ENCODE data around the gene HAVCR2.

Gene HAVCR2

DNA sequence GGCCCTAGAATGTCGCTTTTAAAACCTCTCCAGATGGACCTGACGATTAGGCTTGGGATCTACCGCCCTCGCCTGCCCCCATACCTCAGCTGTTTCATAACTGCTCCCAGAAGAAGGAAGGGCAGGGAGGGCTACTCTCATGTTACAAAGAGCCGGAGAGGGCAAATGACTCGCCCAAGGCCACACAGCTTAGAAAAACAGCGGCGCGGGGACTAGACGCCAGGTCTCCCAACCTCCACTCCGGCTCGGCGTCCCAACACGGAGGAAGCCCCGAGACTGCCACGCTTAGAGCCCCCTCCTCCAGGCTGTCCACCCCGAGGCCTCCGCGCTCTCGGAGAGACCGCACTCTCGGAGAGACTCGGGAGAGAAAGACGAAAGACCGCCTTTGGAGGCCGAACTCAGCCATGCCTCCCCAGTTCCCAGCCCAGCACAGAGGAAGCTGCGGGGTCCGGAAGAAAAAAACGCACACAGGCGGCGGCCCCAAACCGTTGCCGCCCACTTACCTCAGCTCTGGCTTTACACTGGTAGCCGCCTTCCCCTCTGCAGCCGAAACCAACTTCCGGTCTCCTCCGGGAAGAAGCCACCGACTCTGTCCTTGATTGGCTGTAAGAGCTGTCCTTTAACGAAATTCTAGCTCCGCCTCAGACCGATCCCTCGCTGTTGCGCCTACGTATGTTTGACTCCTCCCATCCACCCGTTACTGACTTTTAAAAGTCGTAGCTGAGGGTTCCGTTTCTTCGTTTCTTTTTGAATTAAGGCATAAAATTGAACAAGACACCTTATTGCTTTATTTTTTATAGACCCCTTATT lies 33.7 kb upstream of the HAVCR2 start, which contains the start of gene MED7 (continued):
- TF ChIP-seq, protein P1, sequence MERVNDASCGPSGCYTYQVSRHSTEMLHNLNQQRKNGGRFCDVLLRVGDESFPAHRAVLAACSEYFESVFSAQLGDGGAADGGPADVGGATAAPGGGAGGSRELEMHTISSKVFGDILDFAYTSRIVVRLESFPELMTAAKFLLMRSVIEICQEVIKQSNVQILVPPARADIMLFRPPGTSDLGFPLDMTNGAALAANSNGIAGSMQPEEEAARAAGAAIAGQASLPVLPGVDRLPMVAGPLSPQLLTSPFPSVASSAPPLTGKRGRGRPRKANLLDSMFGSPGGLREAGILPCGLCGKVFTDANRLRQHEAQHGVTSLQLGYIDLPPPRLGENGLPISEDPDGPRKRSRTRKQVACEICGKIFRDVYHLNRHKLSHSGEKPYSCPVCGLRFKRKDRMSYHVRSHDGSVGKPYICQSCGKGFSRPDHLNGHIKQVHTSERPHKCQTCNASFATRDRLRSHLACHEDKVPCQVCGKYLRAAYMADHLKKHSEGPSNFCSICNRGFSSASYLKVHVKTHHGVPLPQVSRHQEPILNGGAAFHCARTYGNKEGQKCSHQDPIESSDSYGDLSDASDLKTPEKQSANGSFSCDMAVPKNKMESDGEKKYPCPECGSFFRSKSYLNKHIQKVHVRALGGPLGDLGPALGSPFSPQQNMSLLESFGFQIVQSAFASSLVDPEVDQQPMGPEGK (tag by site-specific recombination; IDR thresholded peaks at IDR 0.05), result peak; percentile 14; the same call in 1 of the 2 replicates
- TF ChIP-seq, protein P2, sequence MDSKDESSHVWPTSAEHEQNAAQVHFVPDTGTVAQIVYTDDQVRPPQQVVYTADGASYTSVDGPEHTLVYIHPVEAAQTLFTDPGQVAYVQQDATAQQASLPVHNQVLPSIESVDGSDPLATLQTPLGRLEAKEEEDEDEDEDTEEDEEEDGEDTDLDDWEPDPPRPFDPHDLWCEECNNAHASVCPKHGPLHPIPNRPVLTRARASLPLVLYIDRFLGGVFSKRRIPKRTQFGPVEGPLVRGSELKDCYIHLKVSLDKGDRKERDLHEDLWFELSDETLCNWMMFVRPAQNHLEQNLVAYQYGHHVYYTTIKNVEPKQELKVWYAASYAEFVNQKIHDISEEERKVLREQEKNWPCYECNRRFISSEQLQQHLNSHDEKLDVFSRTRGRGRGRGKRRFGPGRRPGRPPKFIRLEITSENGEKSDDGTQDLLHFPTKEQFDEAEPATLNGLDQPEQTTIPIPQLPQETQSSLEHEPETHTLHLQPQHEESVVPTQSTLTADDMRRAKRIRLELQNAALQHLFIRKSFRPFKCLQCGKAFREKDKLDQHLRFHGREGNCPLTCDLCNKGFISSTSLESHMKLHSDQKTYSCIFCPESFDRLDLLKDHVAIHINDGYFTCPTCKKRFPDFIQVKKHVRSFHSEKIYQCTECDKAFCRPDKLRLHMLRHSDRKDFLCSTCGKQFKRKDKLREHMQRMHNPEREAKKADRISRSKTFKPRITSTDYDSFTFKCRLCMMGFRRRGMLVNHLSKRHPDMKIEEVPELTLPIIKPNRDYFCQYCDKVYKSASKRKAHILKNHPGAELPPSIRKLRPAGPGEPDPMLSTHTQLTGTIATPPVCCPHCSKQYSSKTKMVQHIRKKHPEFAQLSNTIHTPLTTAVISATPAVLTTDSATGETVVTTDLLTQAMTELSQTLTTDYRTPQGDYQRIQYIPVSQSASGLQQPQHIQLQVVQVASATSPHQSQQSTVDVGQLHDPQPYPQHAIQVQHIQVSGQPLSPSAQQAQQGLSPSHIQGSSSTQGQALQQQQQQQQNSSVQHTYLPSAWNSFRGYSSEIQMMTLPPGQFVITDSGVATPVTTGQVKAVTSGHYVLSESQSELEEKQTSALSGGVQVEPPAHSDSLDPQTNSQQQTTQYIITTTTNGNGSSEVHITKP (tag by site-specific recombination; IDR thresholded peaks at IDR 0.05), result no peak
- TF ChIP-seq SCRT2 (tag by site-specific recombination; IDR thresholded peaks at IDR 0.05), result peak; percentile 77
- TF ChIP-seq, protein P3, sequence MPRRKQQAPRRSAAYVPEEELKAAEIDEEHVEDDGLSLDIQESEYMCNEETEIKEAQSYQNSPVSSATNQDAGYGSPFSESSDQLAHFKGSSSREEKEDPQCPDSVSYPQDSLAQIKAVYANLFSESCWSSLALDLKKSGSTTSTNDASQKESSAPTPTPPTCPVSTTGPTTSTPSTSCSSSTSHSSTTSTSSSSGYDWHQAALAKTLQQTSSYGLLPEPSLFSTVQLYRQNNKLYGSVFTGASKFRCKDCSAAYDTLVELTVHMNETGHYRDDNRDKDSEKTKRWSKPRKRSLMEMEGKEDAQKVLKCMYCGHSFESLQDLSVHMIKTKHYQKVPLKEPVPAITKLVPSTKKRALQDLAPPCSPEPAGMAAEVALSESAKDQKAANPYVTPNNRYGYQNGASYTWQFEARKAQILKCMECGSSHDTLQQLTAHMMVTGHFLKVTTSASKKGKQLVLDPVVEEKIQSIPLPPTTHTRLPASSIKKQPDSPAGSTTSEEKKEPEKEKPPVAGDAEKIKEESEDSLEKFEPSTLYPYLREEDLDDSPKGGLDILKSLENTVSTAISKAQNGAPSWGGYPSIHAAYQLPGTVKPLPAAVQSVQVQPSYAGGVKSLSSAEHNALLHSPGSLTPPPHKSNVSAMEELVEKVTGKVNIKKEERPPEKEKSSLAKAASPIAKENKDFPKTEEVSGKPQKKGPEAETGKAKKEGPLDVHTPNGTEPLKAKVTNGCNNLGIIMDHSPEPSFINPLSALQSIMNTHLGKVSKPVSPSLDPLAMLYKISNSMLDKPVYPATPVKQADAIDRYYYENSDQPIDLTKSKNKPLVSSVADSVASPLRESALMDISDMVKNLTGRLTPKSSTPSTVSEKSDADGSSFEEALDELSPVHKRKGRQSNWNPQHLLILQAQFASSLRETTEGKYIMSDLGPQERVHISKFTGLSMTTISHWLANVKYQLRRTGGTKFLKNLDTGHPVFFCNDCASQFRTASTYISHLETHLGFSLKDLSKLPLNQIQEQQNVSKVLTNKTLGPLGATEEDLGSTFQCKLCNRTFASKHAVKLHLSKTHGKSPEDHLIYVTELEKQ (tag by site-specific recombination; IDR thresholded peaks at IDR 0.05; ENCODE audit: borderline replicate concordance), result no peak
- no peak for TF ChIP-seq ZNF830 (tag by site-specific recombination; IDR thresholded peaks at IDR 0.05; ENCODE audit: low read depth)
- no peak for TF ChIP-seq ZNF837 (tag by site-specific recombination; IDR thresholded peaks at IDR 0.05)
- no peak for TF ChIP-seq ZNF621 (tag by site-specific recombination; IDR thresholded peaks at IDR 0.05)
- no peak for TF ChIP-seq ZNF366 (tag by site-specific recombination; conservative IDR thresholded peaks at IDR 0.05)
- TF ChIP-seq ZNF202 (tag by site-specific recombination; IDR thresholded peaks at IDR 0.05; ENCODE audit: borderline replicate concordance), result no peak
- no peak for TF ChIP-seq ZNF211 (tag by site-specific recombination; IDR thresholded peaks at IDR 0.05; ENCODE audit: low read depth)
- no peak for TF ChIP-seq GLIS1 (tag by site-specific recombination; IDR thresholded peaks at IDR 0.05)
- no peak for TF ChIP-seq REPIN1 (tag by site-specific recombination; IDR thresholded peaks at IDR 0.05; ENCODE audit: low read depth)
- no peak for TF ChIP-seq KLF16 (tag by site-specific recombination; IDR thresholded peaks at IDR 0.05)
- TF ChIP-seq KLF9 (tag by site-specific recombination; IDR thresholded peaks at IDR 0.05; ENCODE audit: low read depth), result peak; percentile 79; the same call in 1 of the 2 replicates
- TF ChIP-seq, protein P4, sequence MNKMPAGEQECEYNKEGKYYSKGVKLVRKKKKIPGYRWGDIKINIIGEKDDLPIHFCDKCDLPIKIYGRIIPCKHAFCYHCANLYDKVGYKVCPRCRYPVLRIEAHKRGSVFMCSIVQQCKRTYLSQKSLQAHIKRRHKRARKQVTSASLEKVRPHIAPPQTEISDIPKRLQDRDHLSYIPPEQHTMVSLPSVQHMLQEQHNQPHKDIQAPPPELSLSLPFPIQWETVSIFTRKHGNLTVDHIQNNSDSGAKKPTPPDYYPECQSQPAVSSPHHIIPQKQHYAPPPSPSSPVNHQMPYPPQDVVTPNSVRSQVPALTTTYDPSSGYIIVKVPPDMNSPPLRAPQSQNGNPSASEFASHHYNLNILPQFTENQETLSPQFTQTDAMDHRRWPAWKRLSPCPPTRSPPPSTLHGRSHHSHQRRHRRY (tag by site-specific recombination; IDR thresholded peaks at IDR 0.05), result no peak
- TF ChIP-seq ZNF324 (tag by site-specific recombination; IDR thresholded peaks at IDR 0.05), result no peak; the same call in 1 of the 2 replicates
- no peak for TF ChIP-seq GLI2 (tag by site-specific recombination; IDR thresholded peaks at IDR 0.05; ENCODE audit: borderline replicate concordance, low read depth)
- no peak for TF ChIP-seq ZNF623 (tag by site-specific recombination; IDR thresholded peaks at IDR 0.05)
- TF ChIP-seq ZNF521 (tag by site-specific recombination; IDR thresholded peaks at IDR 0.05), result no peak
- TF ChIP-seq ZNF529 (tag by site-specific recombination; IDR thresholded peaks at IDR 0.05; ENCODE audit: insufficient replicate concordance), result no peak
- no peak for TF ChIP-seq ZNF76 (tag by site-specific recombination; IDR thresholded peaks at IDR 0.05; ENCODE audit: borderline replicate concordance, low read depth)
- TF ChIP-seq, protein P5, sequence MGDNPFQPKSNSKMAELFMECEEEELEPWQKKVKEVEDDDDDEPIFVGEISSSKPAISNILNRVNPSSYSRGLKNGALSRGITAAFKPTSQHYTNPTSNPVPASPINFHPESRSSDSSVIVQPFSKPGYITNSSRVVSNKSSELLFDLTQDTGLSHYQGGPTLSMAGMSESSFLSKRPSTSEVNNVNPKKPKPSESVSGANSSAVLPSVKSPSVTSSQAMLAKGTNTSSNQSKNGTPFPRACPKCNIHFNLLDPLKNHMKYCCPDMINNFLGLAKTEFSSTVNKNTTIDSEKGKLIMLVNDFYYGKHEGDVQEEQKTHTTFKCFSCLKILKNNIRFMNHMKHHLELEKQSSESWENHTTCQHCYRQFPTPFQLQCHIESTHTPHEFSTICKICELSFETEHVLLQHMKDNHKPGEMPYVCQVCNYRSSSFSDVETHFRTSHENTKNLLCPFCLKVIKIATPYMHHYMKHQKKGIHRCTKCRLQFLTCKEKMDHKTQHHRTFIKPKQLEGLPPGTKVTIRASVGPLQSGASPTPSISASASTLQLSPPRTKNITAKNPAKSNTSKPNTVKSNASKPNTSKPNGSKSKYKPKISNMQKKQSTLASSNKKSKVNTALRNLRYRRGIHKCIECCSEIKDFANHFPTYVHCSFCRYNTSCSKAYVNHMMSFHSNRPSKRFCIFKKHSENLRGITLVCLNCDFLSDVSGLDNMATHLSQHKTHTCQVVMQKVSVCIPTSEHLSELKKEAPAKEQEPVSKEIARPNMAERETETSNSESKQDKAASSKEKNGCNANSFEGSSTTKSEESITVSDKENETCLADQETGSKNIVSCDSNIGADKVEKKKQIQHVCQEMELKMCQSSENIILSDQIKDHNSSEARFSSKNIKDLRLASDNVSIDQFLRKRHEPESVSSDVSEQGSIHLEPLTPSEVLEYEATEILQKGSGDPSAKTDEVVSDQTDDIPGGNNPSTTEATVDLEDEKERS (tag by site-specific recombination; IDR thresholded peaks at IDR 0.05), result 0 out of 2 replicates have a peak, but pooled peaks have one; percentile 10
- TF ChIP-seq, protein P6, sequence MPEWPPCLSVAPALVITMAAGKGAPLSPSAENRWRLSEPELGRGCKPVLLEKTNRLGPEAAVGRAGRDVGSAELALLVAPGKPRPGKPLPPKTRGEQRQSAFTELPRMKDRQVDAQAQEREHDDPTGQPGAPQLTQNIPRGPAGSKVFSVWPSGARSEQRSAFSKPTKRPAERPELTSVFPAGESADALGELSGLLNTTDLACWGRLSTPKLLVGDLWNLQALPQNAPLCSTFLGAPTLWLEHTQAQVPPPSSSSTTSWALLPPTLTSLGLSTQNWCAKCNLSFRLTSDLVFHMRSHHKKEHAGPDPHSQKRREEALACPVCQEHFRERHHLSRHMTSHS (tag by site-specific recombination; IDR thresholded peaks at IDR 0.05), result no peak
- TF ChIP-seq ZNF48 (tag by site-specific recombination; IDR thresholded peaks at IDR 0.05), result no peak

Data from HEK293 (cell line).